ENCODE results near the gene ELAPOR1. TPM values are rescaled to one million over a fixed set of nuclear protein-coding genes. Genes with fewer than 3 reads are reported as not detected.
"Not testable (repeated sequence)": the region's sequence is repeated elsewhere in the genome, so short reads cannot be mapped to it uniquely, and the experiment has no call there.

ELAPOR1 gene
- polyA plus RNA-seq, 1 donor: 1.6 TPM

DNA sequence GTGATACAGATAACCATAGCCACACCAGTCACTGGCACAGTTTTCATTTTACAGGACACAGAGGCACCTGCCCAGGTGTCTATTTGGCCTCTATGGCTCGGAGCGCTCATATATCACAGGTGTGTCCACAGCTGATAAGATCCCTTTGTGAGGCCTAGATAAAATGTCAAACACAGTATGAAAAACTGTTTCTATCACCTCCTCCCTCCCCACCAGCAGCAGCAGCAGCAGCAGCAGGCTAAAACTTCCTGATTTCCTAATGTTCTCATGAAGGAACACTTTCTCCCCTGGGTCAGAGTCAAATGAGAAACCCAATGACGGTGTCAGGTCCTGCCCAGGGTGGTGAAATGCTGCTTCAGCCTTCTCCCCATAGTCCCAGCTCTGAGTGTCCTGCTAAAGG is 24.4 kb downstream of the ELAPOR1 start:
- no peak for DNase-seq

DNA sequence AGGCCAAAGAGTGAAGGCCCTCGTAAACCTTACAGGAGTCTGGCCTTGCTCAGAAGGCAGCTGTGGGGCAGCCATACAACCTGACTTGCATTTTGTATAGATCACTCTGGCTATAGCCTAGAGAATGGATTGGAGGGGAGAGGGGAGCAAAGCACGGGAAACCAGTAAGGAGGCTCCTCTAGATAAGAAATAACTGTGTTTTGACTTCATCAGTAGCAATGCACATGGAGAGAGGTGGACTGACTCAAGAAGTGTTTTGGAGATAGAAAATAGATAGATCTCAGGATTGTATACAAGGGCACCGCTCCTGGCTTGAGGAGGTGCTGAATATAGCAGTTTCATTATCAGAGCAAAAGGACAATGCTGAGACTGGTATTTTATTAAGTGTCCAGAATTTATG is 26.5 kb downstream of the ELAPOR1 start:
- DNase-seq: no peak

DNA sequence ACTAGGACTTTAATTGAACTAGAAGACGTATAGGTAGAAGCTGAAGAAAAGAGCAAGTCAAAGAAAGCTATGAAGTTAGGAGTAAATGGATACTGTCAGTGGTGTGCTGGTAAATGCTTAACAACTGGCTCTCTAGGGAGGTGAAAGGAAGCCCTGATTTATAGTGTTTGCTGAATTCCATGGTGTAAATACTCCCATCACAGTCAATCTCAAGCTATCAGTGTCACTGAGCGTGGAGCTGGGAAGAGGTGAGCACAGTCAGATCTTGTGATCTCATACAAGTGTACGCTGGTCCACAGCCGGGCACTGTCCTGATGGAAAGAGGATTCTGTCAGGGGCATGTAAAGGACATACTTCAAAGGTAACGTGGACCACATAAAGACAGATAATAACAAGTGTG is 28.3 kb downstream of the ELAPOR1 start:
- no peak for DNase-seq

DNA sequence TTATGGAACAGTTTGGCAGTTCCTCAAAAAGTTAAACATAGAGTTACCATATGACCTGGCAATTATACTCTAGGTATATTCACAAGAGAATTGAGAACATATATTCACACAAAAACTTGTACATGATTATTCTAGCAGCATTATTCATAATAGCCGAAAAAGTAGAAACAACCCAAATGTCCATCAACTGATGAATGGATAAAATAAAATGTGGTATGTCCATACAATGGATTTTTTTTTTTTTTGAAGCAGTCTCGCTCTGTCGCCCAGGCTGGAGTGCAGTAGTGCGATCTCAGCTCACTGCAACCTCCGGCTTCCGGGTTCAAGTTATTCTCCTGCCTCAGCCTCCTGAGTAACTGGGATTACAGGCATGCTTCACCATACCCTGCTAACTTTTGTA is 28.8 kb downstream of the ELAPOR1 start:
- not testable (repeated sequence) for DNase-seq

- no peak for DNase-seq
Measured at GRCh38 chr1:109148987-109149561, 35.2 kb downstream of the ELAPOR1 start.

GRCh38 chr1:109149874-109150601 is 36.1 kb downstream of the ELAPOR1 start:
- no peak for DNase-seq

- no peak for DNase-seq
Measured at GRCh38 chr1:109151146-109151990, 37.5 kb downstream of the ELAPOR1 start.

GRCh38 chr1:109152196-109152595 is 38.3 kb downstream of the ELAPOR1 start:
- no peak for DNase-seq

DNA sequence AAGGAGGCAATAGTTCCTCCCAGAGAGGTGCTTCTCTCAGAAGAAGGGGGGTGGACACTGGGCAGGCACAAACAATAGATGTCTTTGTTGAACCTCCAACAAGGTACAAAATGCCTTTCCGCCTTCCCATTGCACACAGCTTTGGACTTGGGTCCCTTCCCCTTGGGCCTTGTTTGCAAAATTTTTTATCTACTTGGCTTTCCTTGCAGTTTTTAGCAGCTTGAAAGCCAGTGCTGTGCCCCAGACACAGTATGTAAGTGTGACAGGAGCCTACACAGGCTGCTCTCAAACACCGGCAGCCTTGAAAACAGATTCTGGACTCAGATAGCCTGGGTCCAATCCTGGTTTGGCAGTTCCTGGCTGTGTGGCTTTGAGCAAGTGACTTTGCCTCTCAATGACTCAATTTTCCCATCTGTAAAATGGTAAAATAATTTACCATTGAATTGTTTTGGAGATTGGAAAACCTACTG is 43.0 kb downstream of the ELAPOR1 start:
- DNase-seq: no peak

DNA sequence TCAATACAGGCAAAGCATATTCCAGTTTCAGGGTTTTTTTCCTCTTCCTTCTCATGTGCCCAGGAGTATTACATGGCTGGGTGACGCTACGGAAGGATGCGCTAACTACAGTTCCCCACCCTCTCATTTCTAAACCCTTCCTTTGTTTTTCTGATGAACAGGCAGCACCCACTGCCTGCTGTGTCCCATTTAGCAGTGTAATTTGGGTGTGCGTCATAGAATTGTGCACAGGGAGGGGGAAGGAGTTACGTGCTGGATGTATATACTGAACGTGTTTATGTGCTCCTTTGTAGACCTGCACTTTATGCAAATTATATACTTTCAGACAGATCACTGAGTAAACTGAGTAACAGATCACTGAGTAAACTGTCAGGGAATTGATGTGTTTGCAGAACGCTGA is 44.5 kb downstream of the ELAPOR1 start:
- DNase-seq: no peak

- DNase-seq: no peak
Measured at GRCh38 chr1:109159326-109159725, 45.4 kb downstream of the ELAPOR1 start.

DNA sequence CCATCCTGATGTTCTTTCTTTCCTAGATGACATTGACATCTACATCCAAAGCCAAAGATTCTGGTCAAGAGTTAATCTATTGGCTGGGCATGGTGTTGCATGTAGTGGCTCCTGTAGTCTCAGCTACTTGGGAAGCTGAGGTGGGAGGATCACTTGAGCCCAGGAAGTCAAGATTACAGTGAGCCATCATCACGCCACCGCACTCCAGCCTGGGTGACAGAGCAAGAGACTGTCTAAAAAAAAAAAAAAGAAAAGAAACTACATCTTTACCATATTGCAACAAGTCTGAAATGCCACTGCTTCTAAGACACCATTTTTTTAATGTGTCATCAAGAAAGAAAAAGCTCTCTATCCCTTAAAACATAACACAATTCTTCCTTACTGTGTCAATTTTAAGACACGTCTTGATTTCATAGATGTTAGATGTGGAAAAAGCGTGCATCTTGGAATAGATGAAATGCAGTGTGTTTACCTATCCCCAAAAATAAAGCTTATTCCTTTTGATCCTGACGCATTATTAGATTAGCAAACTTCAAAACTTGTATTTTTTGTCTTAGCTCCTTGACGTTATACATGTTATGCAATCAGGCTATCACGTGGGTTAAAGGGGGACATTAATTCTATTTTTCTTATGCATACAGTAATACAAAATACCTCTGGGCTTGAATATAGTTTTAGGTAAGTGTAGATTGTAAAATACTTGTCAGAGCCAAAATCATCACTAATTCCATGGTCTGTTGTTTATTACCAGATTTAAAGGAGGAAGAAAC is 46.3 kb downstream of the ELAPOR1 start:
- DNase-seq: no peak

- DNase-seq: no peak
Measured at GRCh38 chr1:109161858-109162606, 48.1 kb downstream of the ELAPOR1 start.

- no peak for DNase-seq
Measured at GRCh38 chr1:109162626-109163025, 48.7 kb downstream of the ELAPOR1 start.

DNA sequence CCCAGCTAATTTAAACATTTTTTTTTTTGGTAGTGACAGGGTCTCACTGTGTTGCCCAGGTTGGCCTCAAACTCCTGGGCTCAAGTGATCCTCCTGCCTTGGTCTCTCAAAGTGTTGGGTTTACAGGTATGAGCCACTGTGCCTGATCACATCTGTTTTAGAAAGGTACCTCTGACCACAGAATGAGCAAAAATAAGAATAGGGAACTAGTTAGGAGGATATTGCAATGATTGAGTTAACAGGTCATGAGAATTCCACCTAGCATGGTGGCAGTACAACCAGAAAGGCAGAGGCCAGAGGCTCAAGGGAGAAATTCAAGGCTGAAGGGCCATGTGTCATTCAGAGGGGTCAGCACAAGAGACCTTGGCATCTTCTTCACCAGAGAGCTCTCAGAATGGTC is 49.6 kb downstream of the ELAPOR1 start:
- no peak for DNase-seq

Other genes with a start within 250 kb of the ELAPOR1 start
- gene GPSM2, start 237.1 kb upstream of the ELAPOR1 start, polyA plus RNA-seq (ENCODE audit: insufficient read length): 25.6 TPM
- 42.6 TPM for gene CLCC1, start 150.6 kb upstream of the ELAPOR1 start, polyA plus RNA-seq (ENCODE audit: insufficient read length)
- 14.6 TPM for gene WDR47, start 72.0 kb upstream of the ELAPOR1 start, polyA plus RNA-seq (ENCODE audit: insufficient read length)
- gene TAF13, start 38.1 kb upstream of the ELAPOR1 start, polyA plus RNA-seq (ENCODE audit: insufficient read length): 49.5 TPM
- gene TMEM167B, start 23.4 kb upstream of the ELAPOR1 start, polyA plus RNA-seq (ENCODE audit: insufficient read length): 40.9 TPM
- 140 TPM for gene SARS1, start 99.8 kb downstream of the ELAPOR1 start, polyA plus RNA-seq (ENCODE audit: insufficient read length)
- 31.8 TPM for gene CELSR2, start 135.4 kb downstream of the ELAPOR1 start, polyA plus RNA-seq (ENCODE audit: insufficient read length)
- 29.8 TPM for gene PSRC1, start 169.0 kb downstream of the ELAPOR1 start, polyA plus RNA-seq (ENCODE audit: insufficient read length)
- gene MYBPHL, start 192.9 kb downstream of the ELAPOR1 start, polyA plus RNA-seq (ENCODE audit: insufficient read length): 0.37 TPM